Measurements from ENCODE around the gene ATL3.

Gene ATL3

GRCh38 chr11:63682066-63683021 lies 11.2 kb upstream of the ATL3 start:
- no peak for TF ChIP-seq CTCF (IDR thresholded peaks at IDR 0.05)
- Histone ChIP-seq H3K4me3 (peak overlapping the region; percentile 92), H3K27ac (peak overlapping the region; percentile 88 to 97)
- no peak for DNase-seq (ENCODE audit: low spot score)

GRCh38 chr11:63681321-63682065 lies 10.3 kb upstream of the ATL3 start, which contains the start of gene RTN3:
TSS of gene RTN3 (plus strand) at chr11:63681500. CDS start at chr11:63681637, 137 bp downstream.
- TF ChIP-seq CTCF (IDR thresholded peaks at IDR 0.05) = no peak
- H3K4me3 ChIP-seq = peak within 1 kb of the TSS; percentile 92
- peak; percentile 99 for DNase-seq (ENCODE audit: low spot score)
- H3K27ac ChIP-seq = peak within 1 kb of the TSS; percentile 88 to 97

- no peak for TF ChIP-seq CTCF (IDR thresholded peaks at IDR 0.05)
- no peak for DNase-seq (ENCODE audit: low spot score)
- peak overlapping the region; percentile 92 for H3K4me3 ChIP-seq
- H3K27ac ChIP-seq = peak overlapping the region; percentile 88 to 97
Observed at GRCh38 chr11:63680834-63681320, 9.7 kb upstream of the ATL3 start.

- no peak for TF ChIP-seq CTCF (IDR thresholded peaks at IDR 0.05)
- H3K27ac ChIP-seq = no peak overlapping the region
- DNase-seq (ENCODE audit: low spot score) = no peak
- no peak overlapping the region for H3K4me3 ChIP-seq
Observed at GRCh38 chr11:63673579-63673978, 2.4 kb upstream of the ATL3 start.

- no peak overlapping the region for H3K4me3 ChIP-seq
Observed at GRCh38 chr11:63672936-63673539, 1.9 kb upstream of the ATL3 start.

GRCh38 chr11:63672156-63672463 lies 934 bp upstream of the ATL3 start:
- no peak for TF ChIP-seq CTCF (IDR thresholded peaks at IDR 0.05)
- H3K4me3 ChIP-seq = peak overlapping the region; percentile 84

More at GRCh38 chr11:63672936-63673539, 1.9 kb upstream of the ATL3 start:
- H3K27ac ChIP-seq = no peak overlapping the region
- TF ChIP-seq CTCF (IDR thresholded peaks at IDR 0.05) = no peak
- DNase-seq (ENCODE audit: low spot score) = no peak

More at GRCh38 chr11:63672156-63672463, 934 bp upstream of the ATL3 start:
- no peak for DNase-seq (ENCODE audit: low spot score)
- peak overlapping the region; percentile 98 to 99 for H3K27ac ChIP-seq
